Endothelial cell of umbilical vein (primary cell): ENCODE results near the gene CMTR2. TPM values are rescaled to one million over a fixed set of nuclear protein-coding genes. Genes with fewer than 3 reads are reported as not detected.

Experiments
- BruUV-seq: library from RNA; stranded (reverse); fragments of 400-500 nt; replicated peaks from 2 replicates; lab custom pipeline; 2021; lab: Mats Ljungman, UMichigan
- CTCF ChIA-PET: fragments of 300-600, 350-600 bp; sonication (Branson Sonifier 250); formaldehyde crosslinking; loops from one replicate; lab custom pipeline; 2021; ENCODE audit warnings: antibody characterized with exemption, inconsistent platforms; lab: Charles Lee
- POLR2A ChIA-PET: fragments of 300-600, 350-600 bp; sonication (Branson Sonifier 250); formaldehyde crosslinking; loops from one replicate; lab custom pipeline; 2021; ENCODE audit warnings: antibody characterized with exemption, inconsistent platforms; lab: Charles Lee
- DNase-seq: peaks from one replicate; pipeline ENCODE4 v3.0.0-alpha.2; 2011; ENCODE audit warnings: low read depth, low spot score
- FAIRE-seq: peaks from 2 replicates; lab custom pipeline; 2011; peaks lifted over from hg19 to GRCh38; lab: Jason Lieb, UNC
- H2AFZ ChIP-seq: 2 replicates; pipeline ENCODE4 v1.6.0; 2012; ENCODE audit warnings: low read depth, low read length, control low read depth, inconsistent platforms
- H3K27ac ChIP-seq: 2 replicates; pipeline ENCODE4 v1.5.1; 2011; ENCODE audit warnings: low read depth, mild to moderate bottlenecking, control low read depth, low read length, moderate library complexity; ENCODE audit not compliant: insufficient read depth
- H3K27me3 ChIP-seq, 2 experiments: 2 replicates each; pipeline versions ENCODE4 v1.6.0 to v1.6.1; 2011; ENCODE audit warnings: low read length in 2 of 2, mixed read lengths in 1 of 2; ENCODE audit not compliant: control insufficient read depth in 2 of 2, insufficient read depth in 2 of 2
- H3K36me3 ChIP-seq, 2 experiments: 2 replicates in 1 of 2; 3 replicates in 1 of 2; pipeline ENCODE4 v1.5.1; 2011; ENCODE audit warnings: low read length in 2 of 2, mild to moderate bottlenecking in 1 of 2, moderate library complexity in 1 of 2; ENCODE audit not compliant: control insufficient read depth in 2 of 2, insufficient read depth in 2 of 2; ENCODE audit errors: extremely low read depth in 1 of 2
- H3K4me1 ChIP-seq: 3 replicates; pipeline ENCODE4 v1.5.1; 2011; ENCODE audit warnings: mild to moderate bottlenecking, low read length; ENCODE audit not compliant: control insufficient read depth, insufficient read depth; ENCODE audit errors: extremely low read depth
- H3K4me2 ChIP-seq: 2 replicates; pipeline ENCODE4 v1.6.1; 2011; ENCODE audit warnings: low read length, control low read depth, mixed read lengths; ENCODE audit not compliant: insufficient read depth
- H3K4me3 ChIP-seq, 3 experiments: fragments of 200-600 bp in 1 of 3; sonication (generic), shearing (Covaris generic) in 1 of 3; replicated peaks in 1 of 3; 2 replicates each; pipeline ENCODE4 v1.5.1; 2011 to 2016; ENCODE audit warnings: control low read depth in 3 of 3, low read length in 3 of 3, mild to moderate bottlenecking in 2 of 3, inconsistent platforms in 1 of 3, low read depth in 1 of 3, moderate library complexity in 1 of 3; ENCODE audit not compliant: insufficient read depth in 1 of 3
- H3K79me2 ChIP-seq: 2 replicates; pipeline ENCODE4 v1.6.0; 2012; ENCODE audit warnings: low read length, inconsistent platforms; ENCODE audit not compliant: control insufficient read depth, insufficient read depth
- H3K9ac ChIP-seq: replicated peaks from 2 replicates; pipeline ENCODE3; 2011; ENCODE audit warnings: low read length, control low read depth; ENCODE audit not compliant: insufficient read depth; ENCODE audit errors: extremely low read depth
- H3K9me1 ChIP-seq: replicated peaks from 3 replicates; pipeline ENCODE4 v1.6.0; 2011; ENCODE audit warnings: mild to moderate bottlenecking, low read length; ENCODE audit not compliant: control insufficient read depth, insufficient read depth; ENCODE audit errors: extremely low read depth
- H3K9me3 ChIP-seq: replicated peaks from 2 replicates; pipeline ENCODE4 v1.5.1; 2012; ENCODE audit warnings: low read length, inconsistent platforms; ENCODE audit not compliant: control insufficient read depth, insufficient read depth
- H4K20me1 ChIP-seq: replicated peaks from 2 replicates; pipeline ENCODE3; 2011; ENCODE audit warnings: mild to moderate bottlenecking, low read length; ENCODE audit not compliant: control insufficient read depth, insufficient read depth; ENCODE audit errors: extremely low read depth
- CTCF ChIP-seq, 2 donors: IDR thresholded peaks; 1 replicate in 1 of 2; 2 replicates in 1 of 2; pipeline ENCODE4 v1.5.1; 2011; ENCODE audit warnings: low read length in 2 of 2, mild to moderate bottlenecking in 2 of 2, moderate library complexity in 2 of 2, control low read depth in 1 of 2, inconsistent platforms in 1 of 2, low read depth in 1 of 2; ENCODE audit not compliant: insufficient read depth in 1 of 2; ENCODE audit errors: extremely low read depth in 1 of 2
- EZH2 ChIP-seq: IDR thresholded peaks from 2 replicates; pipeline ENCODE4 v1.6.1; 2012; ENCODE audit warnings: borderline replicate concordance, low read depth, mild to moderate bottlenecking, moderate library complexity, low read length, inconsistent platforms; ENCODE audit not compliant: severe bottlenecking
- FOS ChIP-seq: IDR thresholded peaks from 2 replicates; pipeline ENCODE4 v1.6.1; 2011; ENCODE audit warnings: mild to moderate bottlenecking, low read length, moderate library complexity, borderline replicate concordance; ENCODE audit not compliant: insufficient read depth
- GATA2 ChIP-seq: IDR thresholded peaks from 2 replicates; pipeline ENCODE4 v1.7.0; 2011; ENCODE audit warnings: low read depth, mild to moderate bottlenecking, moderate library complexity, mixed read lengths, low read length; ENCODE audit not compliant: insufficient read length, insufficient read depth
- JUN ChIP-seq: IDR thresholded peaks from 2 replicates; pipeline ENCODE4 v1.6.1; 2011; ENCODE audit warnings: borderline replicate concordance, low read depth; ENCODE audit not compliant: insufficient read length, insufficient read depth
- MYC ChIP-seq: IDR thresholded peaks from one replicate; pipeline ENCODE4 v1.6.1; 2011; ENCODE audit warnings: mild to moderate bottlenecking, low read depth, low read length
- POLR2A ChIP-seq: IDR thresholded peaks from 2 replicates; pipeline ENCODE4 v1.6.1; 2012; ENCODE audit warnings: low read depth, mild to moderate bottlenecking, control low read depth, low read length
- POLR2AphosphoS5 ChIP-seq: IDR thresholded peaks from 2 replicates; pipeline ENCODE4 v1.6.1; 2012; ENCODE audit warnings: low read depth, mild to moderate bottlenecking, control low read depth, low read length, moderate library complexity; ENCODE audit not compliant: insufficient read depth
- dilution Hi-C: fragments of 300-500 bp; cut with MboI; formaldehyde crosslinking; loops from one replicate; pipeline ENCODE4 v1.15.0; 2019; ENCODE audit warnings: low sequenced_read_pairs; ENCODE audit not compliant: extremely low pct_ligation_motif_present
- intact Hi-C: fragments of 100-400 bp; cut with micrococcal nuclease; formaldehyde crosslinking; loops from one replicate; pipeline ENCODE4 v1.10.0; 2022
- polyA plus RNA-seq, 4 experiments: library from polyadenylated mRNA; depleted of rRNA in 3 of 4; stranded (reverse) in 3 of 4; unstranded in 1 of 4; fragments of >200 nt; gene quantifications; 2 replicates each; pipeline versions ENCODE4 v1.2.1 to v1.2.3, GENCODE V29; 2011 to 2012; ENCODE audit warnings: missing spikeins in 1 of 4
- total RNA-seq: library from RNA; stranded (reverse); gene quantifications from 2 replicates; pipeline ENCODE4 v1.2.3, GENCODE V29; 2021
- TF ChIP-seq, protein P1 (sequence below): IDR thresholded peaks from 2 replicates; pipeline ENCODE4 v1.6.1; 2011; ENCODE audit not compliant: insufficient read depth, insufficient read length

Gene CMTR2
- total and polyA plus RNA-seq, 2 donors (not counting 3 experiments of a cell fraction or from before 2014, with no cell fraction given), result 11.6 to 18.8 TPM

DNA sequence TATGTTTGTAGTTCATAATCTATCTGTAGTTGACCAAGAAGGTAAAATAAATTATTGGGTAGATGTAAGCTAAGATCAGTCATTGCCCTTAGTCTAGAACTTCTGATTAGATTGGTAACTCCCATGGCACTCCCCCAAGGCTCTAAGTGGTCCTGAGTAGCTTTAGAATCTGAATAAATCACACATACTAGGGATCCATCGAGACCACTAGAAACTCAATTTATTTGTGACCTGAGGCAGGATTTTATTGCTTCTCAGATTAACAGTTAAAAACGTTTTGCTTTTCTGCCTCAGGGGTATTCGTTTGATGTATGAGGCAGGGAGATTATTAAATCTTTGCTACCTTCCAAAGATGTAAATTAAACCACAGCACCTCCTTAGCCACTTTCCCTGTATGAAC, 24.9 kb downstream of the CMTR2 start:
- H3K27me3 ChIP-seq, result peaks cover under 1 to 3% of the 10 kb centered on the region in 2 experiments
- no peaks in the 10 kb centered on the region for H3K79me2 ChIP-seq
- H4K20me1 ChIP-seq, result no peaks in the 10 kb centered on the region
- POLR2A ChIA-PET, result no interaction called here
- BruUV-seq, result no TSS peak
- H3K36me3 ChIP-seq, result no peaks in the 10 kb centered on the region
- intact Hi-C loops, result no loop called here
- no peak overlapping the region for H3K4me3 ChIP-seq
- FAIRE-seq (no peak), DNase-seq (no peak)
- H2AFZ ChIP-seq, result no peak overlapping the region
- dilution Hi-C loops, result no loop called here
- H3K4me1 ChIP-seq, result no peaks in the 10 kb centered on the region
- CTCF ChIA-PET, result interaction anchor here (0.7 to 1.0 kb wide), 2 partner anchors 14 to 47 kb away, joined by 3 read pairs; no protein-coding TSS in a partner anchor
- H3K9me3 ChIP-seq, result no peaks in the 10 kb centered on the region
- H3K9me1 ChIP-seq, result no peaks in the 10 kb centered on the region
- no peak for TF ChIP-seq CTCF (IDR thresholded peaks at IDR 0.05; ENCODE audit: extremely low read depth in 1 of 2, insufficient read depth in 1 of 2, low read depth in 1 of 2, low read length in 2 of 2)
- TF ChIP-seq, protein P1, sequence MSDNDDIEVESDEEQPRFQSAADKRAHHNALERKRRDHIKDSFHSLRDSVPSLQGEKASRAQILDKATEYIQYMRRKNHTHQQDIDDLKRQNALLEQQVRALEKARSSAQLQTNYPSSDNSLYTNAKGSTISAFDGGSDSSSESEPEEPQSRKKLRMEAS, result no peak
- no peak for TF ChIP-seq POLR2AphosphoS5
- no peak overlapping the region for H3K27ac ChIP-seq
- no peak overlapping the region for H3K4me2 ChIP-seq
- H3K9ac ChIP-seq, result no peak overlapping the region

DNA sequence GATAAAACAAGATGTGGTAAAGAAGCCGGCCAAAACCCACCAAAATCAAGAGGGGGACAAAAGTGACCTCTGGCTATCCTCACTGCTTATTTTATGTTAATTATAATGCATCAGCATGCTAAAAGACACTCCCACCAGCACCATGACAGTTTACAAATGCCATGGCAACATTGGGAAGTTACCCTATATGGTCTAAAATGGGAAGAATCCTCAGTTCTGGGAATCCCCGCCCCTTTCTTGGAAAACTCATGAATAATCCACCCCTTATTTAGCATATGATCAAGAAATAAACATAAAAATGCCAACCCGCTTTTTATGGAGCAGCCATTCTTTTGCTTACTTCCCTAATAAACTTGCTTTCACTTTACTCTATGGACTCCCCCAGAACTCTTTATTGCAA, 25.6 kb downstream of the CMTR2 start:
- no peaks in the 10 kb centered on the region for H3K79me2 ChIP-seq
- H3K4me3 ChIP-seq, result no peak overlapping the region
- ChIA-PET CTCF (interaction anchor here (0.7 to 1.0 kb wide), 2 partner anchors 15 to 48 kb away, joined by 3 read pairs; no protein-coding TSS in a partner anchor), POLR2A (no interaction called here)
- intact Hi-C loops, result loop anchor here (2.0 kb wide), 1 partner anchor 19 kb away; no protein-coding TSS in a partner anchor
- no peak overlapping the region for H2AFZ ChIP-seq
- no peaks in the 10 kb centered on the region for H3K9me3 ChIP-seq
- FAIRE-seq (no peak), DNase-seq (no peak)
- peaks cover 1 to 3% of the 10 kb centered on the region in 2 experiments for H3K27me3 ChIP-seq
- H3K9ac ChIP-seq, result no peak overlapping the region
- dilution Hi-C loops, result no loop called here
- H4K20me1 ChIP-seq, result no peaks in the 10 kb centered on the region
- no peaks in the 10 kb centered on the region for H3K36me3 ChIP-seq
- H3K27ac ChIP-seq, result no peak overlapping the region
- no peaks in the 10 kb centered on the region for H3K4me1 ChIP-seq
- TF ChIP-seq JUN (no peak), GATA2 (no peak), MYC (no peak), EZH2 (no peak), POLR2AphosphoS5 (no peak), CTCF (IDR thresholded peaks at IDR 0.05; ENCODE audit: extremely low read depth in 1 of 2, insufficient read depth in 1 of 2, low read depth in 1 of 2, low read length in 2 of 2) (no peak), POLR2A (no peak), FOS (no peak)
- TF ChIP-seq, protein P1, result no peak
- H3K9me1 ChIP-seq, result no peaks in the 10 kb centered on the region
- BruUV-seq, result no TSS peak
- no peak overlapping the region for H3K4me2 ChIP-seq
